SK-N-SH (cell line): ENCODE measurements around the gene TBCD.

ENCODE experiments used
- CHD2 ChIP-seq: fragments of 150-350 bp; IDR thresholded peaks from 2 replicates; pipeline ENCODE4 v1.6.1; 2018; ENCODE audit warnings: low read length; ENCODE audit not compliant: partially characterized antibody
- EZH2phosphoT487 ChIP-seq: fragments of 200-600 bp; sonication (generic); IDR thresholded peaks from 2 replicates; pipeline ENCODE4 v1.6.1; 2017; ENCODE audit warnings: low read depth, mixed run types, mild to moderate bottlenecking, antibody characterized with exemption, moderate library complexity, borderline replicate concordance
- MXI1 ChIP-seq: IDR thresholded peaks from 2 replicates; pipeline ENCODE4 v1.6.1; 2012; ENCODE audit warnings: mild to moderate bottlenecking, low read depth, low read length, improper control_type of control experiment
- POLR2AphosphoS5 ChIP-seq: IDR thresholded peaks from 2 replicates; pipeline ENCODE4 v1.6.1; 2012; ENCODE audit warnings: low read depth, low read length
- RAD21 ChIP-seq: IDR thresholded peaks from 2 replicates; pipeline ENCODE4 v1.6.1; 2012; ENCODE audit warnings: mild to moderate bottlenecking, low read length
- RFX5 ChIP-seq: IDR thresholded peaks from 2 replicates; pipeline ENCODE4 v1.6.1; 2012; ENCODE audit warnings: mild to moderate bottlenecking, improper control_type of control experiment, low read length
- RXRA ChIP-seq: IDR thresholded peaks from 2 replicates; pipeline ENCODE4 v1.4.0; 2012; ENCODE audit warnings: low read depth, mild to moderate bottlenecking, borderline replicate concordance
- TAF1 ChIP-seq: IDR thresholded peaks from 2 replicates; pipeline ENCODE4 v1.6.1; 2012; ENCODE audit warnings: low read depth, mild to moderate bottlenecking, low read length, moderate library complexity, borderline replicate concordance
- YY1 ChIP-seq: IDR thresholded peaks from 2 replicates; pipeline ENCODE4 v1.4.0; 2012; ENCODE audit warnings: low read depth, mild to moderate bottlenecking
- TF ChIP-seq, protein P1 (sequence below): fragments of 200-600 bp; sonication (generic); IDR thresholded peaks from 2 replicates; pipeline ENCODE4 v1.6.1; 2017; ENCODE audit warnings: antibody characterized with exemption, mild to moderate bottlenecking, moderate library complexity
- TF ChIP-seq, protein P2 (sequence below): IDR thresholded peaks from 2 replicates; pipeline ENCODE4 v1.6.1; 2012; ENCODE audit warnings: mild to moderate bottlenecking, low read depth, low read length, moderate library complexity

DNA sequence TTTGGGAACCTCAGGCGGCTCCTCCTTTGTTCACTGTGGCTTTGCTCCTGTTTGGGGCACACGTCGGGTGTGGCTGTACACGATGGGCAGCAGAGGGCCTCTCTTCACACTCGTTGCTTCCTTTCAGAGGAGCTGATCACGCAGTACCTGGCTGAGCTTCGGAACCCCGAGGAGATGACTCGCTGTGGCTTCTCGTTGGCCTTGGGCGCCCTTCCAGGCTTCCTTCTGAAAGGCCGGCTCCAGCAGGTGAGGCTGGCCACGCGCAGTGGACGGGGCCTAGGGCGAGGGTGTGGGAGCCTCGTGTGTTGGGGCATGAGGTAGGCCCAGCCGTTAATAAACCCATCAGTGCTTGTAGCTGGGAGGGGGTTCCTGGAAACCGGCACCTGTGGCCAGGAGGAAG lies 172.9 kb downstream of the TBCD start:
- TF ChIP-seq, protein P1, sequence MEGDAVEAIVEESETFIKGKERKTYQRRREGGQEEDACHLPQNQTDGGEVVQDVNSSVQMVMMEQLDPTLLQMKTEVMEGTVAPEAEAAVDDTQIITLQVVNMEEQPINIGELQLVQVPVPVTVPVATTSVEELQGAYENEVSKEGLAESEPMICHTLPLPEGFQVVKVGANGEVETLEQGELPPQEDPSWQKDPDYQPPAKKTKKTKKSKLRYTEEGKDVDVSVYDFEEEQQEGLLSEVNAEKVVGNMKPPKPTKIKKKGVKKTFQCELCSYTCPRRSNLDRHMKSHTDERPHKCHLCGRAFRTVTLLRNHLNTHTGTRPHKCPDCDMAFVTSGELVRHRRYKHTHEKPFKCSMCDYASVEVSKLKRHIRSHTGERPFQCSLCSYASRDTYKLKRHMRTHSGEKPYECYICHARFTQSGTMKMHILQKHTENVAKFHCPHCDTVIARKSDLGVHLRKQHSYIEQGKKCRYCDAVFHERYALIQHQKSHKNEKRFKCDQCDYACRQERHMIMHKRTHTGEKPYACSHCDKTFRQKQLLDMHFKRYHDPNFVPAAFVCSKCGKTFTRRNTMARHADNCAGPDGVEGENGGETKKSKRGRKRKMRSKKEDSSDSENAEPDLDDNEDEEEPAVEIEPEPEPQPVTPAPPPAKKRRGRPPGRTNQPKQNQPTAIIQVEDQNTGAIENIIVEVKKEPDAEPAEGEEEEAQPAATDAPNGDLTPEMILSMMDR = no peak
- TF ChIP-seq RAD21 = no peak
- no peak for TF ChIP-seq MXI1
- TF ChIP-seq, protein P2, sequence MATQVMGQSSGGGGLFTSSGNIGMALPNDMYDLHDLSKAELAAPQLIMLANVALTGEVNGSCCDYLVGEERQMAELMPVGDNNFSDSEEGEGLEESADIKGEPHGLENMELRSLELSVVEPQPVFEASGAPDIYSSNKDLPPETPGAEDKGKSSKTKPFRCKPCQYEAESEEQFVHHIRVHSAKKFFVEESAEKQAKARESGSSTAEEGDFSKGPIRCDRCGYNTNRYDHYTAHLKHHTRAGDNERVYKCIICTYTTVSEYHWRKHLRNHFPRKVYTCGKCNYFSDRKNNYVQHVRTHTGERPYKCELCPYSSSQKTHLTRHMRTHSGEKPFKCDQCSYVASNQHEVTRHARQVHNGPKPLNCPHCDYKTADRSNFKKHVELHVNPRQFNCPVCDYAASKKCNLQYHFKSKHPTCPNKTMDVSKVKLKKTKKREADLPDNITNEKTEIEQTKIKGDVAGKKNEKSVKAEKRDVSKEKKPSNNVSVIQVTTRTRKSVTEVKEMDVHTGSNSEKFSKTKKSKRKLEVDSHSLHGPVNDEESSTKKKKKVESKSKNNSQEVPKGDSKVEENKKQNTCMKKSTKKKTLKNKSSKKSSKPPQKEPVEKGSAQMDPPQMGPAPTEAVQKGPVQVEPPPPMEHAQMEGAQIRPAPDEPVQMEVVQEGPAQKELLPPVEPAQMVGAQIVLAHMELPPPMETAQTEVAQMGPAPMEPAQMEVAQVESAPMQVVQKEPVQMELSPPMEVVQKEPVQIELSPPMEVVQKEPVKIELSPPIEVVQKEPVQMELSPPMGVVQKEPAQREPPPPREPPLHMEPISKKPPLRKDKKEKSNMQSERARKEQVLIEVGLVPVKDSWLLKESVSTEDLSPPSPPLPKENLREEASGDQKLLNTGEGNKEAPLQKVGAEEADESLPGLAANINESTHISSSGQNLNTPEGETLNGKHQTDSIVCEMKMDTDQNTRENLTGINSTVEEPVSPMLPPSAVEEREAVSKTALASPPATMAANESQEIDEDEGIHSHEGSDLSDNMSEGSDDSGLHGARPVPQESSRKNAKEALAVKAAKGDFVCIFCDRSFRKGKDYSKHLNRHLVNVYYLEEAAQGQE = no peak
- no peak for TF ChIP-seq CHD2
- no peak for TF ChIP-seq EZH2phosphoT487
- TF ChIP-seq TAF1 = no peak
- no peak for TF ChIP-seq YY1
- no peak for TF ChIP-seq RFX5
- no peak for TF ChIP-seq RXRA
- no peak for TF ChIP-seq POLR2AphosphoS5
